HEK293 (cell line): ENCODE results near the gene LTK.

Source experiments
- KLF7 ChIP-seq: fragments of 450-650 bp; formaldehyde crosslinking; IDR thresholded peaks from 2 replicates; pipeline ENCODE4 v1.5.1; 2016; ENCODE audit warnings: missing biosample characterization, missing genetic modification characterization, borderline replicate concordance
- ZFP37 ChIP-seq: fragments of 450-650 bp; formaldehyde crosslinking; IDR thresholded peaks from 2 replicates; pipeline ENCODE4 v1.5.1; 2016; ENCODE audit warnings: missing biosample characterization, missing genetic modification characterization
- ZNF16 ChIP-seq: fragments of 450-650 bp; formaldehyde crosslinking; IDR thresholded peaks from 2 replicates; pipeline ENCODE4 v1.5.1; 2016; ENCODE audit warnings: low read depth, missing biosample characterization, missing genetic modification characterization
- ZNF350 ChIP-seq: fragments of 450-650 bp; formaldehyde crosslinking; IDR thresholded peaks from 2 replicates; pipeline ENCODE4 v1.5.0; 2017; ENCODE audit warnings: missing biosample characterization, mild to moderate bottlenecking, missing genetic modification characterization
- ZNF776 ChIP-seq: fragments of 450-650 bp; formaldehyde crosslinking; IDR thresholded peaks from 2 replicates; pipeline ENCODE4 v1.5.0; 2017; ENCODE audit warnings: missing biosample characterization, missing genetic modification characterization, borderline replicate concordance
- TF ChIP-seq, protein P1 (sequence below): fragments of 450-650 bp; formaldehyde crosslinking; IDR thresholded peaks from 2 replicates; pipeline ENCODE4 v1.5.1; 2016; ENCODE audit warnings: missing biosample characterization, missing genetic modification characterization
- TF ChIP-seq, protein P2 (sequence below): fragments of 450-650 bp; formaldehyde crosslinking; conservative IDR thresholded peaks from 2 replicates; pipeline ENCODE4 v1.5.1; 2016; ENCODE audit warnings: low read depth, missing biosample characterization, missing genetic modification characterization
- TF ChIP-seq, protein P3 (sequence below): fragments of 450-650 bp; formaldehyde crosslinking; IDR thresholded peaks from 2 replicates; pipeline ENCODE4 v1.5.1; 2016; ENCODE audit warnings: missing biosample characterization, missing genetic modification characterization
- TF ChIP-seq, protein P4 (sequence below): fragments of 450-650 bp; formaldehyde crosslinking; IDR thresholded peaks from 2 replicates; pipeline ENCODE4 v1.5.1; 2016; ENCODE audit warnings: missing biosample characterization, missing genetic modification characterization
- TF ChIP-seq, protein P5 (sequence below): fragments of 450-650 bp; formaldehyde crosslinking; optimal IDR thresholded peaks from 2 replicates; pipeline ENCODE3; 2016; ENCODE audit warnings: missing biosample characterization, mild to moderate bottlenecking, missing genetic modification characterization

DNA sequence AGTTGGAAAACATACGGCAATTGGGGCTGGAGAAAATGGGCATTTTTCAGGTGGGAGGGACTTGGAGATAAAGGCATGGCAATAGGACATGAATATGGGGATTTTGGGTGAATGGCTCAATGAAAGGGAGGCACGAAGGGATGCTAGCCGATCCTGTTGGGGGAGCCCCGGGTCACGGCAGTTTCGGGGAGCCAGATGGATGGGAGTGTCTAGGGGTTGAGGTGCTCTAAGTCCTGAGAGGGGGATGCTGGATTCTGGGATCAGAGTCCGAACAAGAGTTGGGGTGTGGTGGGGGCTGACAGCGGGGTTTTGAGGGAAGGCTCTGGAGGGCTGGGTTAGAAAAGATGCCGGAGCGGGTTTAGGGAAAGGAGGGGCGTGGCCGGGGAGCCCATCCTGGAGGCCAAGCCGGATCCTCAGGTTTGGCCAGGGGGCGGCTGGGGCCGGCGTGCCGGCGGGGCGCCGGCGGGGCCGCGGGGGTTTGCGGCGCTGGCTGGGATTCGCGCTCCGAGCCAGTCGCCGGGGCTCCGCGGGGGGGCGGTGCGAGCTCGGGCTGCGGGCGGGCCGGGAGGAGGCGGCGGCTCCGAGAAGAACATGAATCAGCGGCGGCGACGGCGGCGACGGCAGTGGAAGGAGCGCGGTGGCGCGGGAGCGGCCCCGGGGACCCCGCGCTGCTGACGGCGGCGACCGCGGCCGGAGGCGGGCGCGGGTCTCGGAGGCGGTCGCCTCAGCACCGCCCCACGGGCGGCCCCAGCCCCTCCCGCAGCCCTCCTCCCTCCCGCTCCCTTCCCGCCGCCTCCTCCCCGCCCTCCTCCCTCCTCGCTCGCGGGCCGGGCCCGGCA lies 45.0 kb upstream of the LTK start, which contains the start of gene TYRO3:
- TF ChIP-seq, protein P1, sequence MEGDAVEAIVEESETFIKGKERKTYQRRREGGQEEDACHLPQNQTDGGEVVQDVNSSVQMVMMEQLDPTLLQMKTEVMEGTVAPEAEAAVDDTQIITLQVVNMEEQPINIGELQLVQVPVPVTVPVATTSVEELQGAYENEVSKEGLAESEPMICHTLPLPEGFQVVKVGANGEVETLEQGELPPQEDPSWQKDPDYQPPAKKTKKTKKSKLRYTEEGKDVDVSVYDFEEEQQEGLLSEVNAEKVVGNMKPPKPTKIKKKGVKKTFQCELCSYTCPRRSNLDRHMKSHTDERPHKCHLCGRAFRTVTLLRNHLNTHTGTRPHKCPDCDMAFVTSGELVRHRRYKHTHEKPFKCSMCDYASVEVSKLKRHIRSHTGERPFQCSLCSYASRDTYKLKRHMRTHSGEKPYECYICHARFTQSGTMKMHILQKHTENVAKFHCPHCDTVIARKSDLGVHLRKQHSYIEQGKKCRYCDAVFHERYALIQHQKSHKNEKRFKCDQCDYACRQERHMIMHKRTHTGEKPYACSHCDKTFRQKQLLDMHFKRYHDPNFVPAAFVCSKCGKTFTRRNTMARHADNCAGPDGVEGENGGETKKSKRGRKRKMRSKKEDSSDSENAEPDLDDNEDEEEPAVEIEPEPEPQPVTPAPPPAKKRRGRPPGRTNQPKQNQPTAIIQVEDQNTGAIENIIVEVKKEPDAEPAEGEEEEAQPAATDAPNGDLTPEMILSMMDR (tag by site-specific recombination): no peak
- TF ChIP-seq KLF7 (no peak), ZNF350 (no peak), ZNF776 (tag by site-specific recombination) (no peak), ZFP37 (no peak), ZNF16 (no peak)
- TF ChIP-seq, protein P2, sequence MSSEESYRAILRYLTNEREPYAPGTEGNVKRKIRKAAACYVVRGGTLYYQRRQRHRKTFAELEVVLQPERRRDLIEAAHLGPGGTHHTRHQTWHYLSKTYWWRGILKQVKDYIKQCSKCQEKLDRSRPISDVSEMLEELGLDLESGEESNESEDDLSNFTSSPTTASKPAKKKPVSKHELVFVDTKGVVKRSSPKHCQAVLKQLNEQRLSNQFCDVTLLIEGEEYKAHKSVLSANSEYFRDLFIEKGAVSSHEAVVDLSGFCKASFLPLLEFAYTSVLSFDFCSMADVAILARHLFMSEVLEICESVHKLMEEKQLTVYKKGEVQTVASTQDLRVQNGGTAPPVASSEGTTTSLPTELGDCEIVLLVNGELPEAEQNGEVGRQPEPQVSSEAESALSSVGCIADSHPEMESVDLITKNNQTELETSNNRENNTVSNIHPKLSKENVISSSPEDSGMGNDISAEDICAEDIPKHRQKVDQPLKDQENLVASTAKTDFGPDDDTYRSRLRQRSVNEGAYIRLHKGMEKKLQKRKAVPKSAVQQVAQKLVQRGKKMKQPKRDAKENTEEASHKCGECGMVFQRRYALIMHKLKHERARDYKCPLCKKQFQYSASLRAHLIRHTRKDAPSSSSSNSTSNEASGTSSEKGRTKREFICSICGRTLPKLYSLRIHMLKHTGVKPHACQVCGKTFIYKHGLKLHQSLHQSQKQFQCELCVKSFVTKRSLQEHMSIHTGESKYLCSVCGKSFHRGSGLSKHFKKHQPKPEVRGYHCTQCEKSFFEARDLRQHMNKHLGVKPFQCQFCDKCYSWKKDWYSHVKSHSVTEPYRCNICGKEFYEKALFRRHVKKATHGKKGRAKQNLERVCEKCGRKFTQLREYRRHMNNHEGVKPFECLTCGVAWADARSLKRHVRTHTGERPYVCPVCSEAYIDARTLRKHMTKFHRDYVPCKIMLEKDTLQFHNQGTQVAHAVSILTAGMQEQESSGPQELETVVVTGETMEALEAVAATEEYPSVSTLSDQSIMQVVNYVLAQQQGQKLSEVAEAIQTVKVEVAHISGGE (tag by site-specific recombination): no peak
- TF ChIP-seq, protein P3, sequence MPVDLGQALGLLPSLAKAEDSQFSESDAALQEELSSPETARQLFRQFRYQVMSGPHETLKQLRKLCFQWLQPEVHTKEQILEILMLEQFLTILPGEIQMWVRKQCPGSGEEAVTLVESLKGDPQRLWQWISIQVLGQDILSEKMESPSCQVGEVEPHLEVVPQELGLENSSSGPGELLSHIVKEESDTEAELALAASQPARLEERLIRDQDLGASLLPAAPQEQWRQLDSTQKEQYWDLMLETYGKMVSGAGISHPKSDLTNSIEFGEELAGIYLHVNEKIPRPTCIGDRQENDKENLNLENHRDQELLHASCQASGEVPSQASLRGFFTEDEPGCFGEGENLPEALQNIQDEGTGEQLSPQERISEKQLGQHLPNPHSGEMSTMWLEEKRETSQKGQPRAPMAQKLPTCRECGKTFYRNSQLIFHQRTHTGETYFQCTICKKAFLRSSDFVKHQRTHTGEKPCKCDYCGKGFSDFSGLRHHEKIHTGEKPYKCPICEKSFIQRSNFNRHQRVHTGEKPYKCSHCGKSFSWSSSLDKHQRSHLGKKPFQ (tag by site-specific recombination): no peak
- TF ChIP-seq, protein P4, sequence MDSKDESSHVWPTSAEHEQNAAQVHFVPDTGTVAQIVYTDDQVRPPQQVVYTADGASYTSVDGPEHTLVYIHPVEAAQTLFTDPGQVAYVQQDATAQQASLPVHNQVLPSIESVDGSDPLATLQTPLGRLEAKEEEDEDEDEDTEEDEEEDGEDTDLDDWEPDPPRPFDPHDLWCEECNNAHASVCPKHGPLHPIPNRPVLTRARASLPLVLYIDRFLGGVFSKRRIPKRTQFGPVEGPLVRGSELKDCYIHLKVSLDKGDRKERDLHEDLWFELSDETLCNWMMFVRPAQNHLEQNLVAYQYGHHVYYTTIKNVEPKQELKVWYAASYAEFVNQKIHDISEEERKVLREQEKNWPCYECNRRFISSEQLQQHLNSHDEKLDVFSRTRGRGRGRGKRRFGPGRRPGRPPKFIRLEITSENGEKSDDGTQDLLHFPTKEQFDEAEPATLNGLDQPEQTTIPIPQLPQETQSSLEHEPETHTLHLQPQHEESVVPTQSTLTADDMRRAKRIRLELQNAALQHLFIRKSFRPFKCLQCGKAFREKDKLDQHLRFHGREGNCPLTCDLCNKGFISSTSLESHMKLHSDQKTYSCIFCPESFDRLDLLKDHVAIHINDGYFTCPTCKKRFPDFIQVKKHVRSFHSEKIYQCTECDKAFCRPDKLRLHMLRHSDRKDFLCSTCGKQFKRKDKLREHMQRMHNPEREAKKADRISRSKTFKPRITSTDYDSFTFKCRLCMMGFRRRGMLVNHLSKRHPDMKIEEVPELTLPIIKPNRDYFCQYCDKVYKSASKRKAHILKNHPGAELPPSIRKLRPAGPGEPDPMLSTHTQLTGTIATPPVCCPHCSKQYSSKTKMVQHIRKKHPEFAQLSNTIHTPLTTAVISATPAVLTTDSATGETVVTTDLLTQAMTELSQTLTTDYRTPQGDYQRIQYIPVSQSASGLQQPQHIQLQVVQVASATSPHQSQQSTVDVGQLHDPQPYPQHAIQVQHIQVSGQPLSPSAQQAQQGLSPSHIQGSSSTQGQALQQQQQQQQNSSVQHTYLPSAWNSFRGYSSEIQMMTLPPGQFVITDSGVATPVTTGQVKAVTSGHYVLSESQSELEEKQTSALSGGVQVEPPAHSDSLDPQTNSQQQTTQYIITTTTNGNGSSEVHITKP (tag by site-specific recombination): no peak
- TF ChIP-seq, protein P5, sequence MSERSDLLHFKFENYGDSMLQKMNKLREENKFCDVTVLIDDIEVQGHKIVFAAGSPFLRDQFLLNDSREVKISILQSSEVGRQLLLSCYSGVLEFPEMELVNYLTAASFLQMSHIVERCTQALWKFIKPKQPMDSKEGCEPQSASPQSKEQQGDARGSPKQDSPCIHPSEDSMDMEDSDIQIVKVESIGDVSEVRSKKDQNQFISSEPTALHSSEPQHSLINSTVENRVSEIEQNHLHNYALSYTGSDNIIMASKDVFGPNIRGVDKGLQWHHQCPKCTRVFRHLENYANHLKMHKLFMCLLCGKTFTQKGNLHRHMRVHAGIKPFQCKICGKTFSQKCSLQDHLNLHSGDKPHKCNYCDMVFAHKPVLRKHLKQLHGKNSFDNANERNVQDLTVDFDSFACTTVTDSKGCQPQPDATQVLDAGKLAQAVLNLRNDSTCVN: peak; percentile 30
